Endodermal cell (in vitro differentiated cells): Measurements from ENCODE around the gene DDAH1. TPM values are rescaled to one million over a fixed set of nuclear protein-coding genes. Genes with fewer than 3 reads are reported as not detected.

Experiments used
- DNase-seq: peaks from one replicate; pipeline ENCODE4 v3.0.0-alpha.2; 2017
- H3K27ac ChIP-seq: 2 replicates; pipeline ENCODE4 v1.5.1; 2013; ENCODE audit warnings: mild to moderate bottlenecking, low read depth, low read length, moderate library complexity
- H3K27me3 ChIP-seq: 2 replicates; pipeline ENCODE4 v1.6.1; 2013; ENCODE audit warnings: mild to moderate bottlenecking, low read length, moderate library complexity; ENCODE audit not compliant: insufficient read depth, control insufficient read depth, poor library complexity, severe bottlenecking
- H3K36me3 ChIP-seq: 2 replicates; pipeline ENCODE4 v1.7.0; 2013; ENCODE audit warnings: mild to moderate bottlenecking, low read length, moderate library complexity; ENCODE audit not compliant: control insufficient read depth, insufficient read depth
- H3K4me1 ChIP-seq: one replicate; pipeline ENCODE4 v1.7.0; 2013; ENCODE audit warnings: low read length; ENCODE audit not compliant: control insufficient read depth, insufficient read depth
- H3K4me3 ChIP-seq: 2 replicates; pipeline ENCODE4 v1.5.1; 2013; ENCODE audit warnings: mild to moderate bottlenecking, low read length, moderate library complexity
- H3K9ac ChIP-seq: 2 replicates; pipeline ENCODE4 v1.6.1; 2013; ENCODE audit warnings: mild to moderate bottlenecking, low read length, moderate library complexity; ENCODE audit not compliant: poor library complexity, severe bottlenecking; ENCODE audit errors: extremely low read depth
- H3K9me3 ChIP-seq: 2 replicates; pipeline ENCODE4 v1.6.1; 2013; ENCODE audit warnings: mild to moderate bottlenecking, low read length, moderate library complexity; ENCODE audit not compliant: control insufficient read depth
- H3K27ac Mint-ChIP-seq: 2 replicates; pipeline ENCODE4 v1.8.0; 2020; ENCODE audit warnings: mixed read lengths
- H3K27me3 Mint-ChIP-seq: 2 replicates; pipeline ENCODE4 v1.8.0; 2021; ENCODE audit warnings: mild to moderate bottlenecking, mixed read lengths; ENCODE audit not compliant: insufficient read depth
- H3K36me3 Mint-ChIP-seq: 2 replicates; pipeline ENCODE4 v1.8.0; 2020; ENCODE audit warnings: low read depth, mixed read lengths
- H3K4me1 Mint-ChIP-seq: 2 replicates; pipeline ENCODE4 v1.8.0; 2020; ENCODE audit warnings: mixed read lengths
- H3K4me3 Mint-ChIP-seq: 2 replicates; pipeline ENCODE4 v1.8.0; 2020; ENCODE audit warnings: mild to moderate bottlenecking, moderate library complexity, mixed read lengths
- H3K9me3 Mint-ChIP-seq: 2 replicates; pipeline ENCODE4 v1.8.0; 2020; ENCODE audit warnings: mild to moderate bottlenecking, mixed read lengths
- CTCF ChIP-seq: fragments of 200-600 bp; sonication (generic); conservative IDR thresholded peaks from 2 replicates; pipeline ENCODE4 v1.5.0; 2021; ENCODE audit warnings: antibody characterized with exemption, mild to moderate bottlenecking
- WGBS, 2 experiments: methylation state at CpG; one replicate each; pipeline versions ENCODE4 v1.1.5 to v1.1.7; 2013; ENCODE audit warnings: missing lambda C conversion rate in 2 of 2, mixed read lengths in 1 of 2; ENCODE audit not compliant: insufficient coverage in 1 of 2, insufficient read length in 1 of 2; 5-methylcytosine and 5-hydroxymethylcytosine counted together
- total RNA-seq, 2 donors: library from RNA; stranded (reverse); fragmentation: NEBNext Ultra II Directional in 1 of 2; extraction: Animal tissue kit (Norgen Biotek cat#: 25700) in 1 of 2; gene quantifications; 2 replicates in 1 of 2; 3 replicates in 1 of 2; pipeline ENCODE4 v1.2.1, GENCODE V29; 2021

Gene DDAH1
- total RNA-seq, 2 donors from 2014 or later, result 16.3 to 22.8 TPM

- WGBS, 2 experiments, result 96% methylated on average over 2 of the region's 2 CpGs; no CpG with 5 or more reads in 1 of the 2 experiments
- H3K27me3 ChIP-seq, result no peaks in the 10 kb centered on the region
- H3K36me3 ChIP-seq, result no peaks in the 10 kb centered on the region
- no peaks in the 10 kb centered on the region for H3K4me1 ChIP-seq
- Mint-ChIP-seq H3K4me1 (no peaks in the 10 kb centered on the region), H3K27ac (no peak overlapping the region), H3K27me3 (no peaks in the 10 kb centered on the region), H3K9me3 (no peaks in the 10 kb centered on the region), H3K36me3 (no peaks in the 10 kb centered on the region), H3K4me3 (no peak overlapping the region)
- no peak for DNase-seq
- TF ChIP-seq CTCF, result no peak
- no peaks in the 10 kb centered on the region for H3K9me3 ChIP-seq
- H3K4me3 ChIP-seq, result no peak overlapping the region
- no peak overlapping the region for H3K9ac ChIP-seq
- H3K27ac ChIP-seq, result no peak overlapping the region
Measured at GRCh38 chr1:85450832-85451231, 14.1 kb downstream of the DDAH1 start.

GRCh38 chr1:85449356-85449755, 15.6 kb downstream of the DDAH1 start:
- Histone ChIP-seq H3K4me3 (no peak overlapping the region), H3K9me3 (no peaks in the 10 kb centered on the region), H3K27me3 (no peaks in the 10 kb centered on the region), H3K4me1 (no peaks in the 10 kb centered on the region), H3K9ac (no peak overlapping the region), H3K27ac (no peak overlapping the region), H3K36me3 (no peaks in the 10 kb centered on the region)
- no peak for TF ChIP-seq CTCF
- 77 to 79% methylated on average over 3 of the region's 3 CpGs for WGBS, 2 experiments
- Mint-ChIP-seq H3K4me1 (no peaks in the 10 kb centered on the region), H3K27me3 (no peaks in the 10 kb centered on the region), H3K36me3 (no peaks in the 10 kb centered on the region), H3K27ac (no peak overlapping the region), H3K4me3 (no peak overlapping the region), H3K9me3 (no peaks in the 10 kb centered on the region)
- no peak for DNase-seq

- Mint-ChIP-seq H3K4me3 (no peak overlapping the region), H3K27ac (no peak overlapping the region), H3K27me3 (no peaks in the 10 kb centered on the region), H3K4me1 (no peaks in the 10 kb centered on the region), H3K36me3 (no peaks in the 10 kb centered on the region), H3K9me3 (no peaks in the 10 kb centered on the region)
- H3K4me1 ChIP-seq, result no peaks in the 10 kb centered on the region
- no peak overlapping the region for H3K9ac ChIP-seq
- H3K9me3 ChIP-seq, result no peaks in the 10 kb centered on the region
- WGBS, 2 experiments, result 92 to 100% methylated on average over 1 to 2 of the region's 2 CpGs
- H3K27ac ChIP-seq, result no peak overlapping the region
- TF ChIP-seq CTCF, result no peak
- H3K36me3 ChIP-seq, result no peaks in the 10 kb centered on the region
- H3K4me3 ChIP-seq, result no peak overlapping the region
- DNase-seq, result no peak
- no peaks in the 10 kb centered on the region for H3K27me3 ChIP-seq
Measured at GRCh38 chr1:85448358-85448757, 16.6 kb downstream of the DDAH1 start.
